H1 (cell line): ENCODE measurements around the gene ARHGEF7.

Source experiments
- BRCA1 ChIP-seq: IDR thresholded peaks from 2 replicates; pipeline ENCODE4 v1.6.1; 2012; ENCODE audit warnings: low read depth, low read length, improper control_type of control experiment
- CBX5 ChIP-seq: fragments of 300-800, 300-1000 bp; sonication (generic); IDR thresholded peaks from 2 replicates; pipeline ENCODE4 v1.7.1; 2016; ENCODE audit warnings: antibody characterized with exemption, low read length, low read depth
- EZH2 ChIP-seq: fragments of 200-600 bp; sonication (generic); IDR thresholded peaks from 2 replicates; pipeline ENCODE4 v1.7.1; 2012; ENCODE audit warnings: low read depth, mild to moderate bottlenecking, moderate library complexity, low read length, inconsistent platforms; ENCODE audit not compliant: severe bottlenecking
- KDM4A ChIP-seq: IDR thresholded peaks from one replicate; pipeline ENCODE4 v1.7.1; 2012; ENCODE audit warnings: low read depth, mild to moderate bottlenecking, moderate library complexity, low read length, inconsistent platforms; ENCODE audit not compliant: severe bottlenecking
- PHF8 ChIP-seq: fragments of 200-600 bp; sonication (generic); conservative IDR thresholded peaks from 2 replicates; pipeline ENCODE4 v1.7.1; 2012; ENCODE audit warnings: low read depth, mild to moderate bottlenecking, inconsistent platforms, low read length, moderate library complexity
- RAD21 ChIP-seq, 2 experiments: IDR thresholded peaks in 1 of 2; conservative IDR thresholded peaks in 1 of 2; 2 replicates each; pipeline ENCODE4 v1.6.1; 2011; ENCODE audit warnings: low read depth in 2 of 2, low read length in 2 of 2, improper control_type of control experiment in 1 of 2, inconsistent platforms in 1 of 2, mild to moderate bottlenecking in 1 of 2, moderate library complexity in 1 of 2
- SP1 ChIP-seq: IDR thresholded peaks from 2 replicates; pipeline ENCODE4 v1.6.1; 2011; ENCODE audit warnings: low read depth, low read length
- SP2 ChIP-seq: IDR thresholded peaks from 2 replicates; pipeline ENCODE4 v1.6.1; 2012; ENCODE audit warnings: mild to moderate bottlenecking, low read length, inconsistent platforms
- TF ChIP-seq, protein P1 (sequence below), 3 experiments: IDR thresholded peaks; 1 replicate in 2 of 3; 2 replicates in 1 of 3; pipeline versions ENCODE4 v1.5.1 to v1.6.1; 2011; ENCODE audit warnings: low read length in 3 of 3, mild to moderate bottlenecking in 3 of 3, inconsistent platforms in 2 of 3, low read depth in 1 of 3, moderate library complexity in 1 of 3; ENCODE audit not compliant: insufficient read depth in 1 of 3; ENCODE audit errors: control extremely low read depth in 1 of 3
- TF ChIP-seq, protein P2 (sequence below): IDR thresholded peaks from 2 replicates; pipeline ENCODE4 v1.6.1; 2012; ENCODE audit warnings: low read length, inconsistent platforms
- TF ChIP-seq, protein P3 (sequence below): IDR thresholded peaks from 2 replicates; pipeline ENCODE4 v1.6.1; 2012; ENCODE audit warnings: inconsistent platforms

DNA sequence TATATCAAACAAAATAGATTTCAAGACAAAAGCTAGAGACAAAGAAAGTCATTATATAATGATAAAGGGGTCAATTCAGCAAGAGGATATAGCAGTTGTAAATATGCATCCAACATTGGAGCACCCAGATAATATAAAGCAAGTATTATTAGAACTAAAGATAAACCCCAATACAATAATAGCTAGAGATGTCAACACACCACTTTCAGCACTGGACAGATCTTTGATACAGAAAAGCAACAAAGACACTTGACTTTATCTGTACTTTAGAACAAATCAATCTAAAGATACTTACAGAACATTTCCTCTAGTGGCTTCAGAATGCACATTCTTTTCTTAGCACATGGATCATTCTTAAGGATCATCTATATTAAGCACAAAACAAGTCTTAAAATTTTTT, 146.2 kb downstream of the ARHGEF7 start:
- no peak for TF ChIP-seq CBX5
- TF ChIP-seq EZH2 = no peak
- no peak for TF ChIP-seq PHF8
- no peak for TF ChIP-seq KDM4A
- TF ChIP-seq, protein P1, sequence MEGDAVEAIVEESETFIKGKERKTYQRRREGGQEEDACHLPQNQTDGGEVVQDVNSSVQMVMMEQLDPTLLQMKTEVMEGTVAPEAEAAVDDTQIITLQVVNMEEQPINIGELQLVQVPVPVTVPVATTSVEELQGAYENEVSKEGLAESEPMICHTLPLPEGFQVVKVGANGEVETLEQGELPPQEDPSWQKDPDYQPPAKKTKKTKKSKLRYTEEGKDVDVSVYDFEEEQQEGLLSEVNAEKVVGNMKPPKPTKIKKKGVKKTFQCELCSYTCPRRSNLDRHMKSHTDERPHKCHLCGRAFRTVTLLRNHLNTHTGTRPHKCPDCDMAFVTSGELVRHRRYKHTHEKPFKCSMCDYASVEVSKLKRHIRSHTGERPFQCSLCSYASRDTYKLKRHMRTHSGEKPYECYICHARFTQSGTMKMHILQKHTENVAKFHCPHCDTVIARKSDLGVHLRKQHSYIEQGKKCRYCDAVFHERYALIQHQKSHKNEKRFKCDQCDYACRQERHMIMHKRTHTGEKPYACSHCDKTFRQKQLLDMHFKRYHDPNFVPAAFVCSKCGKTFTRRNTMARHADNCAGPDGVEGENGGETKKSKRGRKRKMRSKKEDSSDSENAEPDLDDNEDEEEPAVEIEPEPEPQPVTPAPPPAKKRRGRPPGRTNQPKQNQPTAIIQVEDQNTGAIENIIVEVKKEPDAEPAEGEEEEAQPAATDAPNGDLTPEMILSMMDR (IDR thresholded peaks at IDR 0.05; ENCODE audit: control extremely low read depth in 1 of 3, insufficient read depth in 1 of 3, low read depth in 1 of 3, low read length in 3 of 3) = no peak
- TF ChIP-seq, protein P2, sequence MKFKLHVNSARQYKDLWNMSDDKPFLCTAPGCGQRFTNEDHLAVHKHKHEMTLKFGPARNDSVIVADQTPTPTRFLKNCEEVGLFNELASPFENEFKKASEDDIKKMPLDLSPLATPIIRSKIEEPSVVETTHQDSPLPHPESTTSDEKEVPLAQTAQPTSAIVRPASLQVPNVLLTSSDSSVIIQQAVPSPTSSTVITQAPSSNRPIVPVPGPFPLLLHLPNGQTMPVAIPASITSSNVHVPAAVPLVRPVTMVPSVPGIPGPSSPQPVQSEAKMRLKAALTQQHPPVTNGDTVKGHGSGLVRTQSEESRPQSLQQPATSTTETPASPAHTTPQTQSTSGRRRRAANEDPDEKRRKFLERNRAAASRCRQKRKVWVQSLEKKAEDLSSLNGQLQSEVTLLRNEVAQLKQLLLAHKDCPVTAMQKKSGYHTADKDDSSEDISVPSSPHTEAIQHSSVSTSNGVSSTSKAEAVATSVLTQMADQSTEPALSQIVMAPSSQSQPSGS = no peak
- no peak for TF ChIP-seq SP1
- TF ChIP-seq BRCA1 = no peak
- no peak for TF ChIP-seq SP2
- TF ChIP-seq, protein P3, sequence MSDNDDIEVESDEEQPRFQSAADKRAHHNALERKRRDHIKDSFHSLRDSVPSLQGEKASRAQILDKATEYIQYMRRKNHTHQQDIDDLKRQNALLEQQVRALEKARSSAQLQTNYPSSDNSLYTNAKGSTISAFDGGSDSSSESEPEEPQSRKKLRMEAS = no peak
- TF ChIP-seq RAD21 (IDR thresholded peaks at IDR 0.05 in 1 of 2, conservative IDR thresholded peaks at IDR 0.05 in 1 of 2; ENCODE audit: low read depth in 2 of 2, low read length in 2 of 2) = no peak
